IPS-18c (cell line): ENCODE measurements around the gene NHS.

Source experiments
- H3K4me3 ChIP-seq: 2 replicates; pipeline ENCODE4 v1.7.0; 2013; ENCODE audit warnings: low read depth, mild to moderate bottlenecking, low read length, moderate library complexity; ENCODE audit not compliant: insufficient read depth
- H3K9me3 ChIP-seq: one replicate; pipeline ENCODE4 v1.6.1; 2013; ENCODE audit warnings: mild to moderate bottlenecking, low read length, moderate library complexity; ENCODE audit not compliant: control insufficient read depth, insufficient read depth

Gene NHS

DNA sequence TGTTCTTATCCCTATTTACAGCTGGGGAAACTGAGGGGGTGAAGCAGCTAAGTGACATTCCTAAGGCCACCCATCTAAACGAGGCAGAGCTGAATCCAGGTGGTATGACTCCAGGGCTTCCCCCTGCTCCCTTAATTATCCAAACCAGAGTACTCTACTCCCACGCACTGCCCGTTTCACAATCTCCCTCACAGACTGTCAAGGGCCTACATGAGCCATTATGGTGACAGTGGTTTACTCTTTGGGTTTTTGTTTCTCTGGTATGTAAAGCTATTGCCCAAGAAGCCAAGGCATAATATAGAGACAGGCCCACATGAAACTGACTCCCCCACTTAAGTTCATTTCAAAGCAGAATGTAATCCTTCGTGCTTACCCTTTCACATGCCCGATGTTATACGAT lies 95.1 kb downstream of the NHS start:
- no peak overlapping the region for H3K4me3 ChIP-seq

DNA sequence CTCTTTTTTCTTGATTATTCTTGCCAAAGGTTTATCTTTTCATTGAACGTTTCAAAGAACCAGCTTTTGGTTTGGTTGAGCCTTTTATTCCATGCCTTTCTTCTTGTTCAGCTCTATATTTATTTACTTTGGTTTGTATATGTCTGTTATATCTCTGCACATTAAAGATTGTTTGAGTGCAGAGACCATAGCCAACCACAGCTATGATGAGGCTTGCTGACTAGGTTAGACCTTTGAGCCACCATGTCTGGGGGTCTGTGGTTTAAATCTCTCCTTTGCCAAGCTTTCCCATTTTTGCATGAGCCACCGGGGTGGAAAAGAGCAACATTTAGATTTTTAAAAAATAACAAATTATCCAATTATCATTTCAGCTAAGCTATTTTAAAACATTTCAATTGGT lies 96.1 kb downstream of the NHS start:
- Histone ChIP-seq H3K9me3 (no peaks in the 10 kb centered on the region), H3K4me3 (no peak overlapping the region)

More for the DNA sequence above, 95.1 kb downstream of the NHS start:
- no peaks in the 10 kb centered on the region for H3K9me3 ChIP-seq

DNA sequence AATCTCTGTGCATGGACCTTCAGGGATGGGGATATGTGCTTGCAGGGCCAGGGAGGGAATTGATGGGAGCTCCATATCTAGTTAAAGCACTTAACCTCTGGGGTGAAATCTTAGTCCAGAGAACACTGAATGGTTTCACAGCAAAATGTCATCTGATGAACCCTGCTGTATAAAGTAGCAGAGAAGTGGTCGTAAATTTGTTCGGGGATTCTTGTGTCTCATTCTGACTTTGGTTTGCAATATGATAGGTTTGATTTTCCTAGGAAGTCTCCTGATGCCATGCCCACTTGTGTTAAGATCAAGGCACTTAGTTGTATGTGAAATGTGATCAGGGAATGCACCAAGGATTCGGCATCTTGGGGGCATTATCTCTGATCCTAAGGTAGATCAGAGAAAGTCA lies 96.9 kb downstream of the NHS start:
- H3K4me3 ChIP-seq, result no peak overlapping the region
- H3K9me3 ChIP-seq, result no peaks in the 10 kb centered on the region

DNA sequence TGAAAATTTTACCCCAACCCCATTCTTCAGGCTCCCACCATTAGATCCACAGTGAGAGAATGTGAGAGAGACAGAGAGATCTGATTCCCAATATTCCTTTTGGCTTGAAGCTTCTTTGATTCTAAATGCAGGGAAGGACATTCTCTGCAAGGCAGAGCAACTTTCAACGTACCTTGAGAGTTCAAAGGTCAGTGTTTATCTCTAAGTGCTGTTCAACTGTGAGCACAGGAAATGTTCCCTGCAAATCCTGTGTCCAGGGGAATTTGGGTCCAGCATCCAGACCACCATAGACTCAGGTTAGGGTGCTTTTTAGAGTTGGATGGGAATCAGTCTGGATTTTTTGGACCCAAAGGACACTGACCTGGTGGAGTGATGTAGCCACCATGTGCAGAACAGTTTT lies 97.4 kb downstream of the NHS start:
- no peaks in the 10 kb centered on the region for H3K9me3 ChIP-seq
- no peak overlapping the region for H3K4me3 ChIP-seq

DNA sequence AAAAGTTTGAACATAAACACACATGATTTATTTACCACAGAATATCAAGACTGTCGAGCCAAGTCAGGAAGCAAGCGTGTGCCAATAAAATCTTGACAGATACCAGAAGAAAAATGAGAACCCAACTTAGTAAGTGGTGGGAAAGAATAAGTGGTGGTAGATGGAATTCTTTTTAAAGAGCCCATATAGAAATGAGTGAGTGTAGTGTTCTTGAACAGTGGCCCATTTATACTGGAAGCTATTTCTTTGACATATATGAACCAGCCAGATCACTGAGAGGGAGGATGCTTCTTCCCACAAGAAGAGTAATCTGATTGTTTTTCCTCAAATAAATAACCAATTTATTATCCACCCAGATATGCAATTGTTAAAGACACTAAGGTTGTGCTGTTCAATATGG lies 98.0 kb downstream of the NHS start:
- H3K4me3 ChIP-seq, result no peak overlapping the region
- H3K9me3 ChIP-seq, result no peaks in the 10 kb centered on the region

DNA sequence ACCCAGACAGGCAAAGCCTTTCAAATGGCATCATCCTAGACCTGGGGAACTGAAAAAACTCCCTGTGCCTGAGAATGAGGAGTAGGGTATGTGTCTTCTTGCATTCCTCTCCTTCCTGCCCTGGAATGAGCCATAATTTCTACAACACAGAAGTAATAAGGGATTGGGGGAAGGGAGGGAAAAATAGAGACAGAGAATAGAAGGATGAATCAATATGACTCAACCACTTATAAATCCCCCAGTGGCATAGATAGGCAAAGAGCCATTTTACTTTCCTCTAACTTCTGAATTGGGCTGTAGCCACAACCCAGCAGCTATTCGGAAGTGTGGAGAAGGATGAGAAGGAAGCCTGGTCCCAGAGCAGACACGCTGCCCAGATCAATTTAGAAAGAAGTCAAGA lies 99.9 kb downstream of the NHS start:
- Histone ChIP-seq H3K9me3 (no peaks in the 10 kb centered on the region), H3K4me3 (no peak overlapping the region)

DNA sequence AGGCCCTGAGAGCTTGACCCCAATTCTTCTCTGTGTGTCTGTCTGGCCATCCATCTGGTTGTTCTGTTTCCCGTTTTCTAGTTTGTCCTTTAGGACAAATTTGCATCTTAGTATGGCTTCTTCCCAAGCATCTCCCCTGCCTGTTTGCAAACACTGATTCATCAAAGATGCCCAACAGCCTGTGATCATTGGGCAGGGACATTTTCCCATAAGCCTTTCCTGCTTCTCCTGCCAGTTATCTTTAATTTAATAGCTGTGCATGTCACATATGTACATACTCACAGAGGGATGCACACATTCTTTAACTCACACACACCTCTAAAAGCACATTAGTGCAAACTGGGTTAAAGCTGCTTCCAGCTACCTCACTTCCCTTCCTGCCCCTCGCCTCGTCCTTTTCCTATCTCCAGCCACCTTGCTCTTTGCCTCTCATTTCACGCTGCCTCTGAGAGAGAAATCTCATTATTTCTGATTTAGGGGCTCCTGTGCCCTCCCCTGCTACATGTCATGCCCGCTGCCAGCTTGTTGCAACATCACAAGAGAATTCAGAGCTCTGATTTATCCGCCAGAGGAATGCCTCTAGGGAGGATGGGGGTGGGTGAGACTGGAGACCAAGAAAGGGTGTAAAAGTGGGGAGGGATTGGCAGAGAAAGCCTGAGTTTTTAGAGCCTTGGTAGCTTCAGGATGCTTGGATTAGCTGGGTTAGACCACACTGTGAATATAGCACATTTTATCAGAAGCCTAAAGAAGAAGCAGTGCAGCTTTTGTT lies 100.6 kb downstream of the NHS start:
- H3K4me3 ChIP-seq, result no peak overlapping the region
- H3K9me3 ChIP-seq, result no peaks in the 10 kb centered on the region

DNA sequence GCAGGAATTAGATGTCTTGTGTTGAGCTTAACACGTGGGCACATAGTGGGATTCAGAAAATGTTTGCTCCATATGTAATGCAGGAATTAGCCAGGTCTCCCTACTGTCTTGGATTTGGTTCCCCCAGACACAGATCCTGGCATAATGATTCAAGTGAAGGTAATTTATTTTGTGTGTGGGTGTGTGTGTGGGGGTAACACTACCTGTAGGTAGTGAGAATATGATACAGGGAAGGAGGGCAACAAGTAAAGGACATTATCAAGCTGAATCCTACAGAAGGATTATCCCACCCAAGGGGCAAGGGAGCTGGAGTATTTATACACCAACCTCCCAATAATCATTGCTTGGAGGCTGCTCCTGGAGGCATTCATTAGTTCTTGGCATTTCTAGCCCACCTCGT lies 101.4 kb downstream of the NHS start:
- H3K9me3 ChIP-seq, result no peaks in the 10 kb centered on the region

DNA sequence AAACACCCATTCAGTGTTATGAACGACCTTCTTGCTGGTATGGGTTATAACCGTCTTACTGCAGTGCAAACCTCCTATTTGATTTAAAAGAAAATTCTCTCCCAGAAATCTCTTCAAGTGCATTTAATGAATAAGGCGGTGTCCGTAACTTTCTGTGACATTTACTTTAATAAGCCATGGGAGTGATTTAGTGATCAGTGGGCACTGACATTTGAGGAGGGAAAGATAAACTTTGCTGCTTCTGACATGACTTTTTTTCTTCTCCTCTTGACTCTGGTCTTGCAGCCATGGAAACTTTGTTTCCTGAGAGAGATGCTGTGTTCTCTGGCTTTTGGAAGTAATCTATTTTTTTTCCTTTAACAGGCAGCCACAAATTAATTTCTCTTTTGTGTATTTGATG lies 106.1 kb downstream of the NHS start:
- H3K9me3 ChIP-seq, result no peaks in the 10 kb centered on the region
- H3K4me3 ChIP-seq, result no peak overlapping the region

More for the DNA sequence above, 101.4 kb downstream of the NHS start:
- no peak overlapping the region for H3K4me3 ChIP-seq

DNA sequence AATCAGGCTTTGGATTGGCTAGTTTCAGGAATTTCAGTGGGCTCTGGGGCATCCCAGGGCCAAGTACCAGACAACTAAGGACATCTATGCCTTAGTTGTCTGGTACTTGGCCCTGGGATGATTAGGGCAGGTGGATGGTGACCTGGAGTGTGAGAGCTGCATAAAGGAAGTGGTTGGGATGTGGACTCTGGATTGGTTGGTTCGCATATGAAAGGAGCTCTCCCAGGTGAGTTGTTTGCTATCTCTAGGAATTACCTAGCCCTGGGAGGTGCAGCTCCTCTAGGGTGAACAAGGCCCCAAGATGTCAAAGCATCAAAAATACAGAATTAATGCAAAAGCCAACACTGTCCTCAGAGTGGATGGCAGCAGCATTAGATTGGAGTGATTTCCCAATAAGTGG lies 109.6 kb downstream of the NHS start:
- H3K4me3 ChIP-seq, result no peak overlapping the region
- no peaks in the 10 kb centered on the region for H3K9me3 ChIP-seq

DNA sequence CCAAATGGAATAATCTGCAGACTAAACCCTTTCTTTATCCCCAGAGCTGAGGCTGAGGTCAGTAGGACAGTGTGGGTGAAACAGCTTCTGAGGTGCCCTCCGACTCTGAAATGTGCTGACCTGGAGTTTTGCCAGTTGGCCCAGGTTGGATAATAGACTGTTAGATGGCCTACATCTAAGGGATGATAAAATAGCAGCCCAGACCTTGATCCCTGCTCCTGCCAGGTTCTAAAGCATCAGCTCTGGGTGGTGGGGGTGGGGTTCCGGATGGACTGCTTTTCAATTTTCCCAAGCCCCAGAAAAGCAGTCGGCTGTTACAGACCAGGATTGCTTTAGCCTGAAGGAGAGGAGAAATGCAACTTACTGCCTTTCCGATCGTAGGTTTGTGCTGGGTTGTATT lies 110.4 kb downstream of the NHS start:
- no peaks in the 10 kb centered on the region for H3K9me3 ChIP-seq
- H3K4me3 ChIP-seq, result no peak overlapping the region

DNA sequence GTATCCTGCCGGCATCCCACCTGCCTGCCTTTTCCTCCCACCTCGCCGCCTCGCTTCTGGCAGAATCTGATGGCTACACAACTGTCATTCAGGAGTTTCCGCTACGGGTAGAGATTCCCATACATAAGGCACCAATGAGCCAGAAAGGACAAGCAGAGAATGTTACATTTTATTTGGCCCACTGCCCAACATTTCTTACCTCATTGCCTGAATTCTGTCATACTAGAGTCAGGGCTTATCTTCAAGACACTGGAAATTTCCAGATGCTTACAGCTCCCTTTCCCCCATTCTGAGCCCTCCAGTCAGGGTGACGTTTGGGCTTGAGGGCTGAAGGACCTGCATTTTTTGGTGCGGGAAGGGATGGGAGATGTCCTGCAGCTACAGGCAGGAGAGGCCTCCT lies 113.0 kb downstream of the NHS start:
- H3K4me3 ChIP-seq, result no peak overlapping the region
- no peaks in the 10 kb centered on the region for H3K9me3 ChIP-seq

DNA sequence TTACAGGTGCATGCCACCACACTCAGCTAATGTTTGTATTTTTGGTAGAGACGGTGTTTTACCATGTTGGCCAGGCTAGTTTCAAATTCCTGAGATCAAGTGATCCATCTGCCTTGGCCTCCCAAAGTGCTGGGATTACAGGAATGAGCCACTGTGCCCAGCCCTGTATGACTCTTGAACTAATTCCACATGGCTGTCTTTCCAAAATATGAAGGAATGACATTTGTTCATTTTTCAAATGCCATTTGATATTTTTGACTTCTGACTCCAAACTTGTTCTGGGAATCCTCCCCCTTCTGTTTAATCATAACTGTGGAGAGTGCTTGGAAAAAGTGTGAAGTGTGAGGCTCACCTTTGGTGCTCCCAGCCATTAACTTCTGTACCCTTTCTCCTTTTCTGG lies 119.2 kb downstream of the NHS start:
- no peak overlapping the region for H3K4me3 ChIP-seq
- no peaks in the 10 kb centered on the region for H3K9me3 ChIP-seq

DNA sequence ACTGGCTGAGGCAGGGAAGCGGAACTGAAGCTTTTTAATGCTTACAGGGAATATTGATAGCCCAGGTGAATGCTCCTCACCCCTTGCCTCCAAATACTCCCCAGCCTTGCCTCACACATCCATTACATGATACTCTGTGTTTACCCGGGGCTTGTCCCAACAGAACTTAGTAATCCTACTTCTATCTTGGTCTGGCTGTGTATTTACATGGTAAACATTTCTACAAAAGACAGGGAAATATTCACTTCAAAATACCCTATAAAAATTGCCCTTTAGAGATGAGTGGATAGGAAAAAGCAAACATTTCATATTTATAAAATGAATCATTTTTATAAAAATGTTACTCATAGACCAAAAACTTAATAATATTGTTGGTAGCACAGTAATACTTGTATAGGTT lies 120.1 kb downstream of the NHS start:
- Histone ChIP-seq H3K4me3 (no peak overlapping the region), H3K9me3 (no peaks in the 10 kb centered on the region)

DNA sequence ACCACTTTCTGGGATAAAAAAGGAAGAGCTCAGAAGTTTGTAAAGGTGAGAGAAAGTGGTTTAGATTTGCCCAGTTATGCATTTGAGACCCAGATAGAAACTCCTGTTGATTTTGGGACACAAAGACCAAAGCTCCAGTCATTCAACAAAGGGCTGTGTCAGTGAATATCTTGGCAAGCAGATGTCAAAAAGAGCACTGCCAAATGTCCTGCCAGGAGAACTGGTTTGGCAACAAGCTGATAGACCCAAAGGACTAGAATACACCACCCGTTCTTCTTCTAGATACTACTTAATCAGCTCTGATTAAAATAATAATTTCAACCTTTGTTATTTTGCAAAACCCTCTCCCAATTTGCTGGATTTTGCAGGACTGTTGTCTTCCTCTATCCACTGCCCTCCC lies 121.4 kb downstream of the NHS start:
- no peaks in the 10 kb centered on the region for H3K9me3 ChIP-seq
- H3K4me3 ChIP-seq, result no peak overlapping the region

DNA sequence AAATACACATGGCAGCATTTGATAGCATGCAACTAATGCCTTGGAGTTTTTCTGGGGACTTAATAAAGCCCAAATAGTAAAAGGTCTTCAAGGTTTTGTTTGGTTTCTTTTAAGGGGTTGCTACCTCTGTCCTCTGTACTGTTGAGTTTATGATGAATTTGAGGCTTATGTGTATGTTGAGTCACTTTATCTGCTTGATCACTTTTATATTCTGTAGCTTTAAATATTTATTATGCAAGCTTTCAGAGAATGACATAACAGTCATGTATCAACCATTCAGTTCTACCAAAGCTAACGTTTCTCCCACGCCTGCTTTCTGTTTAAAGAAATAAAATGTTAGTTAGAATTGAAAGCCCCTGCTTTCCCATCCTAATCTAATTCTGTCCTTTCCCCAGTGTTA lies 122.2 kb downstream of the NHS start:
- Histone ChIP-seq H3K4me3 (no peak overlapping the region), H3K9me3 (no peaks in the 10 kb centered on the region)

DNA sequence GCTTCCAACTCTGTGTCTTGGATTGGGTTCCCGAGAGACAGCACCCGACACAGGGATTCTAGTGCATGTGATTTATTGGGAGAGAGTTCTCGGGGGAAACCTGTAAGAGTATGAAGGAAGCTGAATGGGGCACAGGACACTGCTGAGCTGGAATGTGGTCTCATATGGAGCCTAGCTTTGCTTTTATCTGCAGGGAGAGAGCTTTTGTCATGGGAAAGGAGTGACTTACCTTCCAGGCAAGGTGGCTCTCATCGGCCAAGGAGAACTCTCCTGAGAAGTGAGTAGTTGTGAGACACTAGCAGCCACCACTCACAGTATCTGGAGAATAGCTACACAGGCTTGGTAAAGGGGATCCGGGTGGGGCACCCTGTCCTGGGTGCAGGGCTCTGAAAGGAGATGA lies 124.5 kb downstream of the NHS start:
- no peak overlapping the region for H3K4me3 ChIP-seq
- H3K9me3 ChIP-seq, result no peaks in the 10 kb centered on the region

DNA sequence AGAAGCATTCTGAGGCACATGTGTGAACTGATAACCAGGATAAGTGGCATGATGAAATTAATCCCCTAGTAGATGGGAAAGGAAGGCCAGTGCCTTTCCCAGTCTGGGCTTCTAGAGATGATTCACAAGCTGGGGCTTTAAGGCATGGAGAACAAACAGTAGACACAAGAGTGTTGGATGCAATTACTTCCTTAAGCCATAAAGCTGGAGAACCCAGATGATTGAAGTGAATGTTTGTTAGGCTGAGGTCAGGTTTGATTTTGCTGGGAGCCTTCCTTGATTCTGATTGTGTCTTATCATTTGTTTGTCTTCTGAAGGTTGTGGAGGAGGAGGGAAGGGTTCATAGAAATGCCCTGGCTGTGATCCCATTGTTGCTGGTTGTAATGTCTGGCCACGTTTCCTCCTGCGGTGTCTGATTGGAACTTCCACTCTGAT lies 125.2 kb downstream of the NHS start:
- H3K9me3 ChIP-seq, result no peaks in the 10 kb centered on the region
- H3K4me3 ChIP-seq, result no peak overlapping the region

DNA sequence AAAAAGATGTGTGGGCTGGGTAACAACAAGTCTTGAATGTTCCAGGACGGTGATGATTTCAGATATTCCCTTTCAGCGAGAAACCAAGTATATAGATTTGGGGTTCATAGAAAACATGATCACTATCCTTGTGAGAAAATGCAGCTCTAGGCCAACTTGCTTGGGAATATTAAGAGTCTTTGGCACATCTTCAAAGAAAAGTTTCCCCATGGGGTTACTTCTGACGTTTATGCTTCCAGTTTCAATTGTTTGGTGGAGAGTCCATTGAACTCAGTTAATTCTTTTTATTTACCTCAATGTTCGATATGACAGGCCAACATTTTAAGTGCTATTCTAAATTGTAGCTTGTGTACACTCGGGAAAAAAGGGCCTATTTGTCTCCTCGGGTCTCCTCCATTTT lies 126.7 kb downstream of the NHS start:
- H3K9me3 ChIP-seq, result no peaks in the 10 kb centered on the region
- H3K4me3 ChIP-seq, result no peak overlapping the region
